ENCODE data around the gene TTC12. TPM values are rescaled to one million over a fixed set of nuclear protein-coding genes. Genes with fewer than 3 reads are reported as not detected.

The TTC12 gene
- total and polyA plus RNA-seq, 2 of the 4 experiments (the other 2 are of a cell fraction), result 10.0 to 14.7 TPM

DNA sequence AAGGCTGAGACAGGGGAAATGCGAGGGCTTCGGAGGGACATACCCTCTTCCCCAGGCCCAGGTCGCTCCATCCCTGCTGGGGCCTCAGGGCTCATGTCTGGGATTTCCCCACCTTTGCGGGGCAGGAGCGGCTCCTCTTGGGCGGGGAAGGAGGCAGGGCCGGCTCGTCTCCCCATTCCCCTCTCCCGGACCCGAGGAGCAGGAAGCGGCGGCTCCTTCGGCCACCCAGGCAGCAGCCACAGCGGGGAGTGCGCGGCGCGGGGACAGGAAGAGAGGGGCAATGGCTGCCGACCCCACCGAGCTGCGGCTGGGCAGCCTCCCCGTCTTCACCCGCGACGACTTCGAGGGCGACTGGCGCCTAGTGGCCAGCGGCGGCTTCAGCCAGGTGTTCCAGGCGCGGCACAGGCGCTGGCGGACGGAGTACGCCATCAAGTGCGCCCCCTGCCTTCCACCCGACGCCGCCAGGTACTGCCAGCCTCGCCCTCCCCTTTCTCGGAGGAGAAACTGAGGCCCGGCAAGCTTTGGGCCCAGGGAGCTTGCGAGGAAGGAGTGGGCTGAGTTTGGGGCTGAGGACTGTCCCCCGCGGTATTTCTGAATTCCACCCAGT lies 73.3 kb downstream of the TTC12 start, which contains the start of gene ANKK1:
Gene ANKK1, plus strand, starts transcription at position 175 of the 607 bp plus-strand sequence. Its CDS starts 106 bp downstream, at position 281.
- WGBS, 2 experiments (ENCODE audit: extremely low coverage in 2 of 2, insufficient read length in 1 of 2), result 12% methylated on average over 23 of the region's 46 CpGs; no CpG with 5 or more reads in 1 of the 2 experiments
- Histone ChIP-seq H3K27me3 (ENCODE audit: control insufficient read depth, insufficient read depth, low read length) (peaks cover 34% of the 10 kb centered on the region), H2AK5ac (ENCODE audit: low read depth, low read length) (no peak within 1 kb of the TSS), H3K4me2 (ENCODE audit: low read depth, low read length) (no peak within 1 kb of the TSS), H2BK15ac (ENCODE audit: low read depth, low read length) (no peak within 1 kb of the TSS), H2AFZ (replicated peaks; ENCODE audit: low read length, poor library complexity) (peak within 1 kb of the TSS; percentile 60), H3K4me3 (ENCODE audit: insufficient read depth, low read depth, low read length) (no peak within 1 kb of the TSS), H3K14ac (replicated peaks; ENCODE audit: low read depth, low read length) (no peak within 1 kb of the TSS), H3K9ac (ENCODE audit: low read depth, low read length) (no peak within 1 kb of the TSS), H3K9me3 (ENCODE audit: control insufficient read depth, insufficient read depth, low read length) (no peaks in the 10 kb centered on the region), H3K4me1 (ENCODE audit: control insufficient read depth, insufficient read depth, low read length) (no peaks in the 10 kb centered on the region), H2BK5ac (ENCODE audit: low read depth, low read length, poor library complexity, severe bottlenecking) (no peak within 1 kb of the TSS), H2BK120ac (ENCODE audit: low read depth, low read length) (no peak within 1 kb of the TSS), H2AK9ac (replicated peaks; ENCODE audit: low read depth, low read length, poor library complexity) (no peak within 1 kb of the TSS), H3K36me3 (ENCODE audit: control insufficient read depth, insufficient read depth, low read length) (no peaks in the 10 kb centered on the region), H3K27ac (ENCODE audit: insufficient read depth, low read length) (no peak within 1 kb of the TSS), H3K56ac (ENCODE audit: extremely low read depth, insufficient read depth, low read length) (no peak within 1 kb of the TSS), H3K18ac (ENCODE audit: low read depth, low read length) (no peak within 1 kb of the TSS), H4K5ac (ENCODE audit: low read depth, low read length) (no peak within 1 kb of the TSS), H4K20me1 (ENCODE audit: insufficient read depth, low read length) (no peaks in the 10 kb centered on the region), H3K9me1 (ENCODE audit: insufficient read depth, low read length) (no peaks in the 10 kb centered on the region), H3K4ac (ENCODE audit: low read depth, low read length) (no peak within 1 kb of the TSS), H4K91ac (ENCODE audit: insufficient read depth, low read depth, low read length) (no peak within 1 kb of the TSS), H3K23ac (ENCODE audit: low read depth, low read length) (no peak within 1 kb of the TSS), H3K79me1 (ENCODE audit: low read depth in 1 of 2, low read length in 2 of 2) (no peaks in the 10 kb centered on the region), H2BK20ac (ENCODE audit: low read depth, low read length) (no peak within 1 kb of the TSS), H4K8ac (ENCODE audit: low read depth in 2 of 2, low read length in 2 of 2) (no peak within 1 kb of the TSS)
- ChIA-PET CTCF (no interaction called here), POLR2A (ENCODE audit: unreplicated experiment) (no interaction called here)
- TF ChIP-seq RFX5 (IDR thresholded peaks at IDR 0.05; ENCODE audit: low read depth, low read length) (no peak), RCOR1 (IDR thresholded peaks at IDR 0.05; ENCODE audit: insufficient replicate concordance, low read length) (no peak), MAFK (IDR thresholded peaks at IDR 0.05; ENCODE audit: low read depth, low read length) (no peak), NFE2L2 (IDR thresholded peaks at IDR 0.05; ENCODE audit: low read depth, low read length) (no peak), RAD21 (IDR thresholded peaks at IDR 0.05; ENCODE audit: low read length) (no peak), MAZ (IDR thresholded peaks at IDR 0.05; ENCODE audit: borderline replicate concordance, low read depth, low read length) (no peak), CEBPB (IDR thresholded peaks at IDR 0.05; ENCODE audit: low read depth, low read length) (no peak), FOS (IDR thresholded peaks at IDR 0.05; ENCODE audit: low read depth, low read length) (no peak)
- TF ChIP-seq, protein P1, sequence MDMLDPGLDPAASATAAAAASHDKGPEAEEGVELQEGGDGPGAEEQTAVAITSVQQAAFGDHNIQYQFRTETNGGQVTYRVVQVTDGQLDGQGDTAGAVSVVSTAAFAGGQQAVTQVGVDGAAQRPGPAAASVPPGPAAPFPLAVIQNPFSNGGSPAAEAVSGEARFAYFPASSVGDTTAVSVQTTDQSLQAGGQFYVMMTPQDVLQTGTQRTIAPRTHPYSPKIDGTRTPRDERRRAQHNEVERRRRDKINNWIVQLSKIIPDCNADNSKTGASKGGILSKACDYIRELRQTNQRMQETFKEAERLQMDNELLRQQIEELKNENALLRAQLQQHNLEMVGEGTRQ (IDR thresholded peaks at IDR 0.05; ENCODE audit: low read depth, low read length), result no peak
- TF ChIP-seq, protein P2, sequence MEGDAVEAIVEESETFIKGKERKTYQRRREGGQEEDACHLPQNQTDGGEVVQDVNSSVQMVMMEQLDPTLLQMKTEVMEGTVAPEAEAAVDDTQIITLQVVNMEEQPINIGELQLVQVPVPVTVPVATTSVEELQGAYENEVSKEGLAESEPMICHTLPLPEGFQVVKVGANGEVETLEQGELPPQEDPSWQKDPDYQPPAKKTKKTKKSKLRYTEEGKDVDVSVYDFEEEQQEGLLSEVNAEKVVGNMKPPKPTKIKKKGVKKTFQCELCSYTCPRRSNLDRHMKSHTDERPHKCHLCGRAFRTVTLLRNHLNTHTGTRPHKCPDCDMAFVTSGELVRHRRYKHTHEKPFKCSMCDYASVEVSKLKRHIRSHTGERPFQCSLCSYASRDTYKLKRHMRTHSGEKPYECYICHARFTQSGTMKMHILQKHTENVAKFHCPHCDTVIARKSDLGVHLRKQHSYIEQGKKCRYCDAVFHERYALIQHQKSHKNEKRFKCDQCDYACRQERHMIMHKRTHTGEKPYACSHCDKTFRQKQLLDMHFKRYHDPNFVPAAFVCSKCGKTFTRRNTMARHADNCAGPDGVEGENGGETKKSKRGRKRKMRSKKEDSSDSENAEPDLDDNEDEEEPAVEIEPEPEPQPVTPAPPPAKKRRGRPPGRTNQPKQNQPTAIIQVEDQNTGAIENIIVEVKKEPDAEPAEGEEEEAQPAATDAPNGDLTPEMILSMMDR (conservative IDR thresholded peaks at IDR 0.05; ENCODE audit: low read depth, low read length), result no peak
- intact Hi-C loops (cut with micrococcal nuclease), result no loop called here
- no TSS peak for BruUV-seq (replicated peaks)
- dilution Hi-C loops (cut with HindIII; ENCODE audit: low sequenced_read_pairs, unreplicated experiment), result no loop called here
- no peak for DNase-seq
- in situ Hi-C loops (cut with MboI; ENCODE audit: low sequenced_read_pairs), result no loop called here
- ATAC-seq (ENCODE audit: low read depth), result no peak

Measured in IMR-90 (cell line).